HG03280 (cell line): ENCODE results near the gene MFSD6L.
"Not testable (repeated sequence)": the region's sequence is repeated elsewhere in the genome, so short reads cannot be mapped to it uniquely, and the experiment has no call there.

ENCODE experiments used
- ATAC-seq: cut with Tn5 transposase; IDR thresholded peaks from one replicate; pipeline ENCODE4 v1.9.1; 2021; ENCODE audit warnings: mild to moderate bottlenecking, moderate library complexity; ENCODE audit not compliant: unreplicated experiment

MFSD6L gene

DNA sequence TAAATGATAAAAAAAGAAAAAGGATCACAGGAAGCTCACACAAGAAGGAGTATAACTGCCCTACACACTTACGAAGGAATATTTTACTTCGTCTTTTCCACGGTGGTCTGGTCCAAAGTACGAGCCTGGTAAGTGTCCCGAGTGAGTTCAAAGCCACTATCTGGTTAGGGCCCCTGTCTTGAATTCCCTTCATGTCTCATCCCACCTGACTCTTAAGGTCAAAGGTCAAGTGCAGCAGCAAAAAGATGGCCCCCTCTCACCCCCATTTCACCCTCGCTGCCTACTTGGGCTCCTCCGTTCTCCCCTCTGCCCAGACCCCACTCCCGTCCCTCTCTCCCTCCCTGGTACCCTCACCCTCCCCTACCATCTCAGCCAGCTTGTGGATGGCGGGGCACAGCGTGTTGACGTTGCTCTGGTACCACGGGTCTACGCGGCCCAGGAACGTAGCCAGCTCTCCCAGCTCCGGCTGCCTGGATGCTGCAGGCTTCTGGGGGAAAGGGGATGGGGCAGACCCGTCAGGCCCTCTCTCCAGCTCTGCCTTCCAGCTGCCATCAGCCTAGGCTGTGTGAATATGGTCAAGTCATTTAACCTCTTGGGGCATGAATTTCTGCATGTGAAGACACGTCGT is 27.8 kb upstream of the MFSD6L start:
- no peak for ATAC-seq

DNA sequence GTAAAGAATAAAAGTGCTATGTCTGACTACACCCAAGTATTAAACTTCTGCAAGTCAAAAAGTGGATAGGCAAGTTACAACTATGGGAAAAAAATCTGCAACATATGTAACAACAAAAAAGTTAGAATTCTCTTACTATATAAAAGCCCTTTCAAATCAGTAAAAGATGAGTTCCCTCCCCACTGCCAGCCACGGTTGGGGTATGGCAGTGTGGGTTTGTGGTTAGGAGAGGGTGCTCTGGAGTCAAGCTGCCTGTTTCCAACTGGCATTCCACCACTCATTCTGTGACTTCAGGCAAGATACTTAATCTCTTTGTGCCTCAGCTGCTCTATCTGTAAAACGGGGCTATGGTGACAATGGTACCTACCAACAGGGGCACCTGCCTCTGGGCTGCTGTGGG is 26.6 kb upstream of the MFSD6L start:
- ATAC-seq: no peak

- ATAC-seq: no peak
Measured at GRCh38 chr17:8823279-8823678, 24.1 kb upstream of the MFSD6L start.

DNA sequence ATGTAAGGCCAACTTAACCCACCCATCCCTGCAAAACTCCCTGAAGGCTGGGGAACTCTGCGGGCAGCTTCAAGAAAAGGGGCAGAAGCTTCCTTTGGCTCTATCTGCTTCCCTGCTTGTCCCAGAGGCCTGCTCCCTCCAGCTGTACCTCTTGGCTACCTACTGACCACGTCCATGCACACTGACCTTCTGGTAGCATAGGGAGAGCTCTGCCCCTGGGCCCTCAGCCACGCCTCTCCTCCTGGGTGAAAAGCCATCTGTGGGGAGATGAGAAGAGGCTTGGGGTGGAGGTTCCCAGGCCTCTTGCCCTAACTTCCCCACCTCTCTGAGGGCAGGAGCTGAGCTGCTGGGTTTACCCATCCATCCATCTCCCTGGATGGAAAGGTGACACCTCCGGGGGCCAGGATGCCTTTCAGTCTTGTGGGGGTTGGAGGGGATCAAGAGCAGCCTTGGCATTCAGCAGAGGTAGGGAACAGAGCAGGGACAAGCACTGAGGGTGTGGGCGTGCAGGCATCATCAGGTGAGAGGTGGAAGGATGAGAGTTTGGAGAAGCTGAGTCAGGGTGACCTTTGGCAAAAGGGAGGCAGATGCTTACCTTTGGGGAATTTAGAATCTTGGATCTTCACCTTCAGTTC is 23.4 kb upstream of the MFSD6L start:
- no peak for ATAC-seq

DNA sequence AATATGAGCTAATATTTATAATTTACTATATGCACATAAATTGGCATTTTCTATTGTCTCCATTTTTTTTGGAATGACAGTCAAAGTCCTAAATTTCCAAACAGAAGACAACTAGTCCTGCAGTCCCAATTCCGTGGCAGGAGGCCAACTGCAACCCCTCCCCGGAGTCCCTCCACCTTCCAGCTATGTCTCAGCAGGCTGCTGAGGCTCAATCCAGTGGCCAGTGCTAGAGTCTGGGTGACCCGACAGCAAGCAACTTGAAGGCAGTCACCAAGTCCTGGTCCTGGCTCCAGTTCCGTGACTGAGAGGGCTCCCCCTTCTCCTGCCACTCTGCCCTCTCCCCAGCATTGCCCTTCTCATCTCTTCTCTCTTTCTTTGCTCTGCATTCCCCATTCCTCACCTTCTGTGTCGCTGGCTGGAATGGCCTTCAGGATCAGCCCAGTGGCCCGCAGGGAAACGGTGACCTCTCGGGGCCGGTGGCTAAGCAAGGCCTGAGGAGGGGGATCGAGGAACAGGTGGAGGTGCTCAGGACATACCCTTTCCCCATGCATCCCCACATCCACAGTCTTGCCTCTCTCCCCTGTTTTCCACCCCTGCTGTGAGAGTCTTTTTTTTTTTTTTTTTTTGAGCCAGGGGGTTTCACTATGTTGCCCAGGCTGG is 22.4 kb upstream of the MFSD6L start:
- ATAC-seq: no peak

GRCh38 chr17:8820311-8821010 is 21.3 kb upstream of the MFSD6L start:
- ATAC-seq: no peak

- no peak for ATAC-seq
Measured at GRCh38 chr17:8818654-8819330, 19.6 kb upstream of the MFSD6L start.

- ATAC-seq: no peak
Measured at GRCh38 chr17:8818047-8818446, 18.9 kb upstream of the MFSD6L start.

- ATAC-seq: peak; percentile 87
Measured at GRCh38 chr17:8806926-8807550, 7.9 kb upstream of the MFSD6L start.

DNA sequence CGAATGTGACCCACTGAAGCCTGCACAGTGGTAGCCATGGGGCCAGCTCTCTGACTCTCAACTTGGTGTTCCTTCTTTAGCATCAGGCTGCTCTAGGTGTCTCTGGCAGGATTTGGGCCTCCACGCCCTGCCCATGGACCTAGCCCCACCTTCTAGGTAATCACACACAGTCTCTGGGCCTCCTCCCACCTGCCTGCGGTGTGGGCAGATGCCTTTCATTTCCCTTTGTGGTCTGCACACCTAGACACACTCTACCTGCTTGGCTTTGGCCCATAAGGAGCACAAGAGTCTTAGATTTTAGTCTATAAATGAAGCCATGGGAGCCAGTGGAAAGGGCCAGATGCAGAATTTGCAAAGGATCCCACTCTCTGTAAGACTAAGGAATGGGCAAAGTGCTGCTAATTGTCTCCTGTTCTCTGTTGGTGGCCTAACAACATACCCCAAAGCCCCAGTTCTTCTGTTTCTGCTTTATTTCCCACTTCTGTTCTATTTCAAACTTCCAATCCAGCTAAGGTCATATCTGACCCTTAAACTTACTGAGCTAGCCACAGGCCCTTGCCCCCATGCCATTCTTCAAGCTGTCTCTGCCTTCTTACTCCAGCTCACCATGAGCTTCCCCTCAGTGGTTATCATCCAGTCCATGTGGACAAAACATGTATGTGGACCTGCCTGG is 7.2 kb upstream of the MFSD6L start:
- ATAC-seq: no peak

DNA sequence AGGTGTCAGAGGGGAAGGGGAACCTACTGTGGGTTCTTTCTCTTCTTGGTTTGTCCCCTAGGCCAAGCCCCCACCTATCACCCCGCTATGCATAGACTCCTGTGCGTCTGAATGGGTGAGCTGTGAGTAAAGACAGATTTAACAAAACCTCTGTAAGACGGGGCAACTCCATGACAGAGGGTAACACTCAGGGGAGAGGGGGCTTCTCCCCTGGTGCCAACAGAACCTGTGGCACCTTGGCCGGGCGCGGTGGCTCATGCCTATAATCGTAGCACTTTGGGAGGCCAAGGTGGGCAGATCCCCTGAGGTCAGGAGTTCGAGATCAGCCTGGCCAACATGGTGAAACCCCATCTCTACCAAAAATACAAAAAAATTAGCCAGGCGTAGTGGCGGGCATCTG is 6.2 kb upstream of the MFSD6L start:
- ATAC-seq: not testable (repeated sequence)

- ATAC-seq: no peak
Measured at GRCh38 chr17:8803531-8804420, 4.6 kb upstream of the MFSD6L start.

- ATAC-seq: no peak
Measured at GRCh38 chr17:8801135-8801840, 2.1 kb upstream of the MFSD6L start.

DNA sequence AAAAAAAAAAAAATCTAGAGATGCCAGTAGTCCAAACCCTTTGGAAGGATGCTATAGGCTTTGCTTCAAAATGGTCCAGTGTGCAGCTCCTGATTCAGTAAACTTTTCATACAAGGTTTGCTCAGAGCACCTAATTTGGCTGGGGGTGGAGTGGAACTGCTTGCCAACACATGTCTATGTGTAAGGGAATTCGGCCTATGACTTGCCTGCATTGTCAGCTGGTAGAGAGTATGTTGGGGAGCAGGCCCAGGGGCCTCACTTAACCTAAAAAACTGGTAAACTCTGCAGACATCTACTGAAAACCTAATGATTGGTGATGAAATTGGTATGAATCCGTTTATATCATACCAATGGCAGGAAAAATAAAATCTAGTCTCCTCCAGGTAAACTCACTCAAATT is 1.5 kb upstream of the MFSD6L start:
- ATAC-seq: no peak

DNA sequence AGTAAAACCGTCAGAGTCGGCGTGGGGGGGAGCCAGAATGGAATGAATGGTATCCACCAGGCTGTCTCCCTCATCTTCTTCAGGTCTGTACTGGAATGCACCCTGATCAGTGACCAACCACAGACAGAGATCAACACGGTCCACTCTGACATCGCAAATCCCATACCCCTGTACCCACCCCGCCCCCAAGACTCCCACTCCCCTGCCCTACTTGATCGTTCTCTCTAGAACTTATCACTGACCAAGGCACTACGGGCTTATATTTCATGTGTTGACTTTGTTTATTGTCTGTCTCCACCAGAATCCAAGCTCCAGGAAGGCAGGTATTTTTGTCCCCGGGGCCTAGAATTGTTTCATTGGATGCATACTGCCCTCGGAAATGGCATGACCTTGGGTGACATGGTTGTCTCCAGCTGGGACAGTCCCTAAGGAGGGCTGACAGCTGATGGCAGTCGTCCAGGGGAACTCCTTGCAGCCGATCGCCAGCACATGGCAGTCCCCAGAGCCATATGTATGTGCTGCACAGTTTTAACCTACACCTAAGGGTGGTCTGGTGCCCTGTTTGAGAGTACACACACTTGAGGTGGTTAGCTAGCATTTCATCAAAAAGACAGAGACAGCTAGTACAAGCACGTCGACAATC is 526 bp upstream of the MFSD6L start:
- ATAC-seq: no peak

- ATAC-seq: no peak
Measured at GRCh38 chr17:8798176-8798845, 854 bp downstream of the MFSD6L start.

- no peak for ATAC-seq
Measured at GRCh38 chr17:8797621-8798175, 1.5 kb downstream of the MFSD6L start.
